ENCODE measurements around the gene KLF16.

KLF16 gene

GRCh38 chr19:1855040-1855827 is 8.1 kb downstream of the KLF16 start:
- Histone ChIP-seq H3K18ac (ENCODE audit: low read length) (peak overlapping the region; percentile 90), H4K91ac (ENCODE audit: low read depth, low read length, poor library complexity) (no peak overlapping the region), H3K4me2 (ENCODE audit: insufficient read depth, low read length, poor library complexity, severe bottlenecking) (peak overlapping the region; percentile 54), H3K36me3 (replicated peaks in 1 of 2; ENCODE audit: control insufficient read depth in 2 of 2, insufficient read depth in 2 of 2, low read length in 2 of 2) (no peaks in the 10 kb centered on the region), H2AFZ (ENCODE audit: low read length) (no peak overlapping the region), H3K14ac (ENCODE audit: low read length) (peak overlapping the region; percentile 82), H2BK12ac (ENCODE audit: low read length) (peak overlapping the region; percentile 73), H3K4ac (ENCODE audit: low read length) (no peak overlapping the region), H3K27ac (replicated peaks; ENCODE audit: low read length) (peak overlapping the region; percentile 77), H3K4me1 (ENCODE audit: control insufficient read depth in 2 of 2, insufficient read depth in 1 of 2, low read depth in 1 of 2, low read length in 2 of 2) (peaks cover 39 to 44% of the 10 kb centered on the region in 2 donors), H2AK5ac (ENCODE audit: low read depth, low read length) (peak overlapping the region; percentile 98), H3K23ac (ENCODE audit: low read depth, low read length, poor library complexity) (peak overlapping the region; percentile 75), H3K4me3 (ENCODE audit: low read length in 2 of 2) (peak overlapping the region in 1 of 2 donors; percentile 47), H2BK15ac (ENCODE audit: low read length) (peak overlapping the region; percentile 99), H2BK5ac (ENCODE audit: low read length) (peak overlapping the region; percentile 82), H3K9ac (ENCODE audit: low read depth, low read length, poor library complexity) (peak overlapping the region; percentile 85), H4K8ac (ENCODE audit: low read depth, low read length) (peak overlapping the region; percentile 87), H2BK120ac (ENCODE audit: low read depth, low read length) (no peak overlapping the region), H3K27me3 (ENCODE audit: control insufficient read depth in 3 of 3, insufficient read depth in 3 of 3, low read depth in 1 of 3, low read length in 3 of 3) (peaks cover 0 to 40% (median 1%) of the 10 kb centered on the region in 3 experiments), H3K9me3 (replicated peaks in 1 of 2; ENCODE audit: control insufficient read depth in 2 of 2, insufficient read depth in 1 of 2, low read depth in 1 of 2, low read length in 2 of 2) (no peaks in the 10 kb centered on the region), H3K79me1 (ENCODE audit: low read depth, low read length) (peaks cover 19% of the 10 kb centered on the region)
- no CpG with 5 or more reads among the region's 33 CpGs for WGBS, 2 donors (ENCODE audit: extremely low coverage in 2 of 2, insufficient read length in 2 of 2, insufficient replicate concordance in 1 of 2)
- peak; percentile 77 for DNase-seq (ENCODE audit: low spot score)

DNA sequence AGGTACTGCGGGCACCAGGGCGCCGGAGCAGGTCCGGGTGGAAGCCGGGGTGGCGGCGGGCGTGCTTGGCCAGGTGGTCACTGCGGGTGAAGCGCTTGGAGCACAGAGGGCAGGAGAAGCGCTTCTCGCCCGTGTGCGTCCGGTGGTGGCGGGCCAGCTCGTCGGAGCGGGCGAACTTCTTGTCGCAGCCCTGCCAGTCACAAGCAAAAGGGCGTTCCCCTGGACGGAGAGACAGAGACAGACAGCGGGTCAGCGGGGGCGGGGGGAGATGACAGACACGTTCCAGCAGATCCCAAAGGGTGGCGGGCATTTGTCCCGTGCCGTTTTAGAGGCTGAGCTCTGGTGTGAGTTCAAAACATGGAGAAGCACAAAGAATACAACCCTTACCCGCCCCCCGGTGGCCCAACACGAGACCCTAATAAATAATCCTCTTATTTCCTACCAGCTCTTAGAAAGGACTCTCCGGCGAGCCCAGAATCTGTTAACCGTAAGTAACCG is 8.8 kb downstream of the KLF16 start:
- WGBS, 2 donors (ENCODE audit: extremely low coverage in 2 of 2, insufficient read length in 2 of 2, insufficient replicate concordance in 1 of 2), result no CpG with 5 or more reads among the region's 37 CpGs
- H3K4me3 ChIP-seq (ENCODE audit: low read length in 2 of 2), result no peak overlapping the region

GRCh38 chr19:1854039-1854541 is 9.3 kb downstream of the KLF16 start:
- Histone ChIP-seq H3K18ac (ENCODE audit: low read length) (peak overlapping the region; percentile 94), H2BK5ac (ENCODE audit: low read length) (peak overlapping the region; percentile 53), H3K14ac (ENCODE audit: low read length) (no peak overlapping the region), H3K9ac (ENCODE audit: low read depth, low read length, poor library complexity) (no peak overlapping the region), H3K23ac (ENCODE audit: low read depth, low read length, poor library complexity) (peak overlapping the region; percentile 65), H4K8ac (ENCODE audit: low read depth, low read length) (no peak overlapping the region), H2BK12ac (ENCODE audit: low read length) (peak overlapping the region; percentile 88), H3K27me3 (ENCODE audit: control insufficient read depth in 3 of 3, insufficient read depth in 3 of 3, low read depth in 1 of 3, low read length in 3 of 3) (peaks cover 0 to 30% (median 0%) of the 10 kb centered on the region in 3 experiments), H3K4me3 (ENCODE audit: low read length in 2 of 2) (no peak overlapping the region), H2BK15ac (ENCODE audit: low read length) (peak overlapping the region; percentile 96), H2AFZ (ENCODE audit: low read length) (no peak overlapping the region), H3K4ac (ENCODE audit: low read length) (no peak overlapping the region), H2BK120ac (ENCODE audit: low read depth, low read length) (no peak overlapping the region), H2AK5ac (ENCODE audit: low read depth, low read length) (peak overlapping the region; percentile 98), H3K4me1 (ENCODE audit: control insufficient read depth in 2 of 2, insufficient read depth in 1 of 2, low read depth in 1 of 2, low read length in 2 of 2) (peaks cover 28 to 34% of the 10 kb centered on the region in 2 donors), H3K4me2 (ENCODE audit: insufficient read depth, low read length, poor library complexity, severe bottlenecking) (no peak overlapping the region), H3K79me1 (ENCODE audit: low read depth, low read length) (peaks cover 15% of the 10 kb centered on the region), H3K9me3 (replicated peaks in 1 of 2; ENCODE audit: control insufficient read depth in 2 of 2, insufficient read depth in 1 of 2, low read depth in 1 of 2, low read length in 2 of 2) (no peaks in the 10 kb centered on the region), H3K36me3 (replicated peaks in 1 of 2; ENCODE audit: control insufficient read depth in 2 of 2, insufficient read depth in 2 of 2, low read length in 2 of 2) (no peaks in the 10 kb centered on the region), H4K91ac (ENCODE audit: low read depth, low read length, poor library complexity) (no peak overlapping the region), H3K27ac (replicated peaks; ENCODE audit: low read length) (no peak overlapping the region)
- no peak for DNase-seq (ENCODE audit: low spot score)
- WGBS, 2 donors (ENCODE audit: extremely low coverage in 2 of 2, insufficient read length in 2 of 2, insufficient replicate concordance in 1 of 2), result no CpG with 5 or more reads among the region's 16 CpGs

More for the DNA sequence above, 8.8 kb downstream of the KLF16 start:
- DNase-seq (ENCODE audit: low spot score), result no peak
- no peaks in the 10 kb centered on the region for H3K36me3 ChIP-seq (replicated peaks in 1 of 2; ENCODE audit: control insufficient read depth in 2 of 2, insufficient read depth in 2 of 2, low read length in 2 of 2)
- peak overlapping the region; percentile 65 for H4K8ac ChIP-seq (ENCODE audit: low read depth, low read length)
- H2BK5ac ChIP-seq (ENCODE audit: low read length), result peak overlapping the region; percentile 82
- H3K27me3 ChIP-seq (ENCODE audit: control insufficient read depth in 3 of 3, insufficient read depth in 3 of 3, low read depth in 1 of 3, low read length in 3 of 3), result peaks cover 0 to 34% (median 0%) of the 10 kb centered on the region in 3 experiments
- H2AFZ ChIP-seq (ENCODE audit: low read length), result no peak overlapping the region
- peak overlapping the region; percentile 30 for H3K9ac ChIP-seq (ENCODE audit: low read depth, low read length, poor library complexity)
- peak overlapping the region; percentile 88 for H2BK12ac ChIP-seq (ENCODE audit: low read length)
- H3K14ac ChIP-seq (ENCODE audit: low read length), result peak overlapping the region; percentile 82
- H3K4ac ChIP-seq (ENCODE audit: low read length), result no peak overlapping the region
- H3K27ac ChIP-seq (replicated peaks; ENCODE audit: low read length), result peak overlapping the region; percentile 77
- H3K23ac ChIP-seq (ENCODE audit: low read depth, low read length, poor library complexity), result peak overlapping the region; percentile 75
- H3K79me1 ChIP-seq (ENCODE audit: low read depth, low read length), result peaks cover 19% of the 10 kb centered on the region
- no peak overlapping the region for H2BK120ac ChIP-seq (ENCODE audit: low read depth, low read length)
- H3K4me2 ChIP-seq (ENCODE audit: insufficient read depth, low read length, poor library complexity, severe bottlenecking), result peak overlapping the region; percentile 54
- no peak overlapping the region for H4K91ac ChIP-seq (ENCODE audit: low read depth, low read length, poor library complexity)
- no peaks in the 10 kb centered on the region for H3K9me3 ChIP-seq (replicated peaks in 1 of 2; ENCODE audit: control insufficient read depth in 2 of 2, insufficient read depth in 1 of 2, low read depth in 1 of 2, low read length in 2 of 2)
- H3K4me1 ChIP-seq (ENCODE audit: control insufficient read depth in 2 of 2, insufficient read depth in 1 of 2, low read depth in 1 of 2, low read length in 2 of 2), result peaks cover 33 to 39% of the 10 kb centered on the region in 2 donors
- peak overlapping the region; percentile 94 for H3K18ac ChIP-seq (ENCODE audit: low read length)
- H2BK15ac ChIP-seq (ENCODE audit: low read length), result peak overlapping the region; percentile 96
- peak overlapping the region; percentile 98 for H2AK5ac ChIP-seq (ENCODE audit: low read depth, low read length)
